Mucosa of gallbladder (tissue), 1 donor: ENCODE measurements around the gene SCN7A. TPM values are rescaled to one million over a fixed set of nuclear protein-coding genes. Genes with fewer than 3 reads are reported as not detected.
"Not testable (repeated sequence)": the region's sequence is repeated elsewhere in the genome, so short reads cannot be mapped to it uniquely, and the experiment has no call there.

ENCODE experiments used
- DNase-seq: peaks from one replicate; pipeline ENCODE4 v3.0.0-alpha.2; 2020; ENCODE audit warnings: low spot score
- total RNA-seq: library from RNA; stranded (reverse); gene quantifications from one replicate; pipeline ENCODE4 v1.2.1, GENCODE V29; 2021
- donor health status: DM: no; HTN: no; CAD: no.

SCN7A gene
- total RNA-seq, 1 donor from 2014 or later: 9.6 TPM

- no peak for DNase-seq
Observed at GRCh38 chr2:166454006-166454595, 39.9 kb downstream of the SCN7A start.

- no peak for DNase-seq
Observed at GRCh38 chr2:166451468-166451867, 42.6 kb downstream of the SCN7A start.

GRCh38 chr2:166449439-166449838, 44.6 kb downstream of the SCN7A start:
- DNase-seq: no peak

- DNase-seq: no peak
Observed at GRCh38 chr2:166448106-166448505, 45.9 kb downstream of the SCN7A start.

GRCh38 chr2:166444306-166444705, 49.7 kb downstream of the SCN7A start:
- no peak for DNase-seq

GRCh38 chr2:166440313-166440712, 53.7 kb downstream of the SCN7A start:
- no peak for DNase-seq

GRCh38 chr2:166439078-166439477, 55.0 kb downstream of the SCN7A start:
- DNase-seq: no peak

GRCh38 chr2:166436976-166437375, 57.1 kb downstream of the SCN7A start:
- no peak for DNase-seq

- DNase-seq: no peak
Observed at GRCh38 chr2:166436189-166436588, 57.9 kb downstream of the SCN7A start.

GRCh38 chr2:166434491-166434890, 59.6 kb downstream of the SCN7A start:
- no peak for DNase-seq

- DNase-seq: no peak
Observed at GRCh38 chr2:166433457-166433856, 60.6 kb downstream of the SCN7A start.

GRCh38 chr2:166432331-166432730, 61.7 kb downstream of the SCN7A start:
- no peak for DNase-seq

GRCh38 chr2:166424841-166425240, 69.2 kb downstream of the SCN7A start:
- no peak for DNase-seq

- DNase-seq: no peak
Observed at GRCh38 chr2:166419616-166419934, 74.5 kb downstream of the SCN7A start.

GRCh38 chr2:166418853-166419615, 75.0 kb downstream of the SCN7A start:
- no peak for DNase-seq

GRCh38 chr2:166417669-166418068, 76.4 kb downstream of the SCN7A start:
- no peak for DNase-seq

- DNase-seq: no peak
Observed at GRCh38 chr2:166413255-166413654, 80.8 kb downstream of the SCN7A start.

- DNase-seq: no peak
Observed at GRCh38 chr2:166411473-166412230, 82.4 kb downstream of the SCN7A start.

GRCh38 chr2:166410828-166411472, 83.1 kb downstream of the SCN7A start:
- DNase-seq: no peak

- not testable (repeated sequence) for DNase-seq
Observed at GRCh38 chr2:166407746-166408145, 86.3 kb downstream of the SCN7A start.

- no peak for DNase-seq
Observed at GRCh38 chr2:166406374-166406773, 87.7 kb downstream of the SCN7A start.

- DNase-seq: no peak
Observed at GRCh38 chr2:166405569-166405926, 88.5 kb downstream of the SCN7A start.
